H1 (cell line): ENCODE results near the gene OR11H6. TPM values are rescaled to one million over a fixed set of nuclear protein-coding genes. Genes with fewer than 3 reads are reported as not detected.

Source experiments
- CTCF ChIA-PET: fragments of 300-600 bp; sonication (Branson Sonifier 250); formaldehyde crosslinking; loops from one replicate; lab custom pipeline; 2021; ENCODE audit not compliant: partially characterized antibody; lab: Charles Lee
- POLR2A ChIA-PET: fragments of 300-600 bp; sonication (Branson Sonifier 250); formaldehyde crosslinking; loops from one replicate; lab custom pipeline; 2021; ENCODE audit warnings: inconsistent platforms; ENCODE audit not compliant: partially characterized antibody; lab: Charles Lee
- DNase-seq, 2 experiments: peaks; one replicate each; pipeline versions ENCODE4 v3.0.0 to v3.0.0-alpha.2; 2010 to 2022; ENCODE audit warnings: low spot score in 2 of 2, low read depth in 1 of 2, mixed read lengths in 1 of 2
- FAIRE-seq: peaks from 2 replicates; lab custom pipeline; 2011; peaks lifted over from hg19 to GRCh38; lab: Jason Lieb, UNC
- H2AFZ ChIP-seq: 2 replicates; pipeline ENCODE4 v1.8.1; 2012; ENCODE audit warnings: low read length, inconsistent platforms
- H2AK5ac ChIP-seq: 2 replicates; pipeline ENCODE4 v1.6.1; 2013; ENCODE audit warnings: low read depth, low read length
- H2BK120ac ChIP-seq: replicated peaks from 2 replicates; pipeline ENCODE3; 2013; ENCODE audit warnings: low read depth, low read length, inconsistent platforms
- H2BK12ac ChIP-seq: 2 replicates; pipeline ENCODE4 v1.6.1; 2013; ENCODE audit warnings: low read depth, low read length
- H2BK15ac ChIP-seq: 2 replicates; pipeline ENCODE4 v1.6.1; 2013; ENCODE audit warnings: low read length
- H2BK20ac ChIP-seq: 2 replicates; pipeline ENCODE4 v1.6.1; 2013; ENCODE audit warnings: low read length
- H2BK5ac ChIP-seq: 2 replicates; pipeline ENCODE4 v1.6.1; 2013; ENCODE audit warnings: low read depth, low read length
- H3K14ac ChIP-seq: 2 replicates; pipeline ENCODE4 v1.6.1; 2013; ENCODE audit warnings: inconsistent platforms; ENCODE audit not compliant: insufficient read length
- H3K18ac ChIP-seq: 2 replicates; pipeline ENCODE4 v1.6.1; 2013; ENCODE audit warnings: low read length; ENCODE audit errors: extremely low read depth
- H3K23ac ChIP-seq: 2 replicates; pipeline ENCODE4 v1.6.1; 2013; ENCODE audit warnings: inconsistent platforms; ENCODE audit not compliant: insufficient read length
- H3K23me2 ChIP-seq: 2 replicates; pipeline ENCODE4 v1.6.1; 2013; ENCODE audit warnings: low read depth, low read length
- H3K27ac ChIP-seq: 2 replicates; pipeline ENCODE4 v1.6.1; 2011; ENCODE audit warnings: low read depth, low read length, inconsistent platforms
- H3K27me3 ChIP-seq, 4 experiments: replicated peaks in 1 of 4; 1 replicate in 1 of 4; 2 replicates in 3 of 4; pipeline versions ENCODE4 v1.6.1 to v1.8.1; 2011 to 2013; ENCODE audit warnings: low read length in 3 of 4, mild to moderate bottlenecking in 3 of 4, inconsistent platforms in 2 of 4, mixed read lengths in 2 of 4, moderate library complexity in 1 of 4; ENCODE audit not compliant: control insufficient read depth in 3 of 4, insufficient read depth in 3 of 4; ENCODE audit errors: extremely low read depth in 1 of 4
- H3K36me3 ChIP-seq, 4 experiments: 2 replicates each; pipeline versions ENCODE4 v1.6.1 to v1.8.1; 2011 to 2013; ENCODE audit warnings: mild to moderate bottlenecking in 4 of 4, low read length in 3 of 4, moderate library complexity in 2 of 4, control low read depth in 1 of 4, inconsistent platforms in 1 of 4; ENCODE audit not compliant: insufficient read depth in 4 of 4, control insufficient read depth in 2 of 4
- H3K4ac ChIP-seq: replicated peaks from 2 replicates; pipeline ENCODE3; 2013; ENCODE audit warnings: low read length, low read depth, mixed read lengths, inconsistent platforms; ENCODE audit not compliant: insufficient read length
- H3K4me1 ChIP-seq, 4 experiments: replicated peaks in 1 of 4; 1 replicate in 1 of 4; 2 replicates in 3 of 4; pipeline versions ENCODE4 v1.6.1 to v1.8.1; 2011 to 2013; ENCODE audit warnings: low read length in 3 of 4, inconsistent platforms in 2 of 4, mixed read lengths in 1 of 4; ENCODE audit not compliant: insufficient read depth in 4 of 4, control insufficient read depth in 3 of 4
- H3K4me2 ChIP-seq, 2 experiments: 2 replicates each; pipeline versions ENCODE4 v1.6.1 to v1.8.1; 2011 to 2013; ENCODE audit warnings: low read depth in 2 of 2, low read length in 2 of 2, control low read depth in 1 of 2, inconsistent platforms in 1 of 2, mild to moderate bottlenecking in 1 of 2; ENCODE audit not compliant: insufficient read depth in 1 of 2
- H3K4me3 ChIP-seq, 4 experiments: fragments of 200-600, 300-600 bp in 1 of 4; sonication (generic), shearing (Covaris generic), sonication (Bioruptor Twin) in 1 of 4; 2 replicates each; pipeline versions ENCODE4 v1.5.1 to v1.8.1; 2011 to 2016; ENCODE audit warnings: low read length in 4 of 4, low read depth in 3 of 4, control low read depth in 2 of 4, inconsistent platforms in 2 of 4, mild to moderate bottlenecking in 2 of 4, mixed read lengths in 1 of 4, moderate library complexity in 1 of 4; ENCODE audit not compliant: insufficient read depth in 2 of 4; ENCODE audit errors: extremely low read depth in 1 of 4
- H3K56ac ChIP-seq: replicated peaks from 2 replicates; pipeline ENCODE3; 2013; ENCODE audit warnings: low read depth, mild to moderate bottlenecking, mixed read lengths, low read length, inconsistent platforms; ENCODE audit not compliant: insufficient read length
- H3K79me1 ChIP-seq: 2 replicates; pipeline ENCODE4 v1.6.1; 2013; ENCODE audit warnings: low read depth, low read length, control low read depth
- H3K79me2 ChIP-seq, 2 experiments: 2 replicates each; pipeline versions ENCODE4 v1.6.1 to v1.8.1; 2012 to 2013; ENCODE audit warnings: low read length in 2 of 2, mild to moderate bottlenecking in 2 of 2, inconsistent platforms in 1 of 2; ENCODE audit not compliant: insufficient read depth in 2 of 2, control insufficient read depth in 1 of 2
- H3K9ac ChIP-seq, 4 experiments: replicated peaks in 1 of 4; 1 replicate in 1 of 4; 2 replicates in 3 of 4; pipeline versions ENCODE4 v1.6.1 to v1.8.1; 2011 to 2013; ENCODE audit warnings: low read depth in 3 of 4, low read length in 3 of 4, control low read depth in 2 of 4, mild to moderate bottlenecking in 2 of 4, moderate library complexity in 2 of 4, inconsistent platforms in 1 of 4; ENCODE audit errors: extremely low read depth in 1 of 4
- H3K9me3 ChIP-seq, 2 experiments: 2 replicates each; pipeline versions ENCODE4 v1.6.1 to v1.8.1; 2012 to 2013; ENCODE audit warnings: mild to moderate bottlenecking in 2 of 2, moderate library complexity in 2 of 2, control low read depth in 1 of 2, inconsistent platforms in 1 of 2, low read depth in 1 of 2, low read length in 1 of 2, mixed read lengths in 1 of 2; ENCODE audit not compliant: insufficient read depth in 2 of 2
- H4K20me1 ChIP-seq, 2 experiments: replicated peaks in 1 of 2; 2 replicates each; pipeline versions ENCODE3 to v1.8.1; 2011 to 2013; ENCODE audit warnings: inconsistent platforms in 2 of 2, low read length in 2 of 2, mild to moderate bottlenecking in 1 of 2; ENCODE audit not compliant: insufficient read depth in 2 of 2, control insufficient read depth in 1 of 2
- H4K5ac ChIP-seq: 2 replicates; pipeline ENCODE4 v1.6.1; 2013; ENCODE audit warnings: low read length, low read depth, mixed read lengths, inconsistent platforms; ENCODE audit not compliant: insufficient read length
- H4K8ac ChIP-seq: 2 replicates; pipeline ENCODE4 v1.8.0; 2013; ENCODE audit warnings: mild to moderate bottlenecking, moderate library complexity, low read length, inconsistent platforms; ENCODE audit not compliant: insufficient read depth; ENCODE audit errors: extremely low read depth
- H4K91ac ChIP-seq: replicated peaks from 2 replicates; pipeline ENCODE3; 2013; ENCODE audit warnings: low read length, mixed read lengths, inconsistent platforms; ENCODE audit not compliant: insufficient read length
- EZH2 ChIP-seq: fragments of 200-600 bp; sonication (generic); IDR thresholded peaks from 2 replicates; pipeline ENCODE4 v1.7.1; 2012; ENCODE audit warnings: low read depth, mild to moderate bottlenecking, moderate library complexity, low read length, inconsistent platforms; ENCODE audit not compliant: severe bottlenecking
- NANOG ChIP-seq: IDR thresholded peaks from 2 replicates; pipeline ENCODE4 v1.6.1; 2011; ENCODE audit warnings: low read length, low read depth, mild to moderate bottlenecking, inconsistent platforms; ENCODE audit not compliant: insufficient read depth, poor library complexity, severe bottlenecking
- PHF8 ChIP-seq: fragments of 200-600 bp; sonication (generic); conservative IDR thresholded peaks from 2 replicates; pipeline ENCODE4 v1.7.1; 2012; ENCODE audit warnings: low read depth, mild to moderate bottlenecking, inconsistent platforms, low read length, moderate library complexity
- RXRA ChIP-seq: IDR thresholded peaks from 2 replicates; pipeline ENCODE4 v1.6.1; 2011; ENCODE audit warnings: low read depth, mild to moderate bottlenecking, low read length, moderate library complexity; ENCODE audit not compliant: insufficient read depth
- YY1 ChIP-seq: IDR thresholded peaks from 2 replicates; pipeline ENCODE4 v1.6.1; 2011; ENCODE audit warnings: low read depth, mild to moderate bottlenecking, low read length
- WGBS, 2 experiments: shearing (Covaris generic) in 1 of 2; methylation state at CpG; one replicate each; pipeline versions ENCODE4 v1.1.6 to v1.1.7; 2013 to 2015; ENCODE audit warnings: low lambda C conversion rate in 2 of 2, mixed read lengths in 2 of 2, inconsistent platforms in 1 of 2, low coverage in 1 of 2, missing lambda C conversion rate in 1 of 2; ENCODE audit not compliant: insufficient replicate concordance in 2 of 2, insufficient coverage in 1 of 2, insufficient read length in 1 of 2; ENCODE audit errors: extremely low coverage in 1 of 2, missing lambda C conversion rate in 1 of 2; 5-methylcytosine and 5-hydroxymethylcytosine counted together
- polyA plus RNA-seq, 7 experiments: library from polyadenylated mRNA; depleted of rRNA in 3 of 7; stranded (reverse) in 5 of 7; unstranded in 2 of 7; fragments of >200 nt in 5 of 7; fragments of 200-250 nt in 2 of 7; gene quantifications; 1 replicate in 5 of 7; 2 replicates in 1 of 7; 4 replicates in 1 of 7; pipeline versions ENCODE4 v1.2.1 to v1.2.3, GENCODE V29; 2011 to 2013; ENCODE audit warnings: missing spikeins in 2 of 7, mixed read lengths in 2 of 7
- total RNA-seq: library from RNA; stranded (reverse); fragmentation: NEBNext Ultra II Directional; extraction: Animal tissue kit (Norgen Biotek cat#: 25700); gene quantifications from 2 replicates; pipeline ENCODE4 v1.2.1, GENCODE V29; 2021

OR11H6 gene
- total and polyA plus RNA-seq, 2 of the 8 experiments (the other 6 are each of a cell fraction or from before 2014, with no cell fraction given): not detected

DNA sequence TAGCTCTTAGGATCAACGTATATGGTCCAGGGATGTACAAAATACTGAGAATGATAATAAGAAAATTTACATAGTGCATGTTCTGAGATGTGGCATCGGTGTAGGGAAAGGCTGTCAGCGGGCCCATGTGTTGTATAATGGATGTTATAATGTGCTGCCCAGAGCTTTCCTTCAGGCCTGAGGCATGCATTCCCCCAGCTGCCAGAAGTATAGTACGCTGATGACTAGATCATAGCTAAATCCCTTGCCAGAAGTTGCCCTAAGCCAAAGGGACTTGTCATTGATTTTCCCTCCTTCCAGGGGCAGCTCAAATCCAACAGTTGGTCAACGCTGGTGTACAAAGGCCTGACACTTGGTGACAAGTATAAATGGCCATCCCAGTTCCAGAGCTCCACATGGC is 39.3 kb upstream of the OR11H6 start:
- Histone ChIP-seq H3K4ac (no peak overlapping the region), H2AK5ac (no peak overlapping the region), H3K4me2 (no peak overlapping the region), H3K27ac (no peak overlapping the region), H2BK120ac (no peak overlapping the region), H3K23me2 (no peaks in the 10 kb centered on the region), H2AFZ (no peak overlapping the region), H3K9me3 (peaks cover 60 to 65% of the 10 kb centered on the region in 2 experiments), H3K36me3 (no peaks in the 10 kb centered on the region), H4K20me1 (no peaks in the 10 kb centered on the region), H2BK15ac (no peak overlapping the region), H2BK5ac (no peak overlapping the region), H3K79me1 (no peaks in the 10 kb centered on the region), H3K79me2 (no peaks in the 10 kb centered on the region), H4K8ac (no peak overlapping the region), H3K18ac (no peak overlapping the region), H2BK20ac (no peak overlapping the region), H2BK12ac (no peak overlapping the region), H3K23ac (no peak overlapping the region), H4K91ac (no peak overlapping the region), H3K9ac (no peak overlapping the region), H3K14ac (no peak overlapping the region), H4K5ac (no peak overlapping the region), H3K56ac (no peak overlapping the region), H3K27me3 (no peaks in the 10 kb centered on the region), H3K4me3 (no peak overlapping the region), H3K4me1 (no peaks in the 10 kb centered on the region)
- ChIA-PET CTCF (no interaction called here), POLR2A (no interaction called here)
- no peak for TF ChIP-seq NANOG
- TF ChIP-seq EZH2: no peak
- no peak for TF ChIP-seq PHF8
- no peak for TF ChIP-seq RXRA
- no peak for TF ChIP-seq YY1
- WGBS, 2 experiments: 58% methylated on average over 5 of the region's 5 CpGs; no CpG with 5 or more reads in 1 of the 2 experiments
- DNase-seq (no peak), FAIRE-seq (no peak)
